ENCODE data around the gene SLC30A7.

GRCh38 chr1:101027194-101027772, 131.4 kb downstream of the SLC30A7 start:
- TF ChIP-seq, protein P1, sequence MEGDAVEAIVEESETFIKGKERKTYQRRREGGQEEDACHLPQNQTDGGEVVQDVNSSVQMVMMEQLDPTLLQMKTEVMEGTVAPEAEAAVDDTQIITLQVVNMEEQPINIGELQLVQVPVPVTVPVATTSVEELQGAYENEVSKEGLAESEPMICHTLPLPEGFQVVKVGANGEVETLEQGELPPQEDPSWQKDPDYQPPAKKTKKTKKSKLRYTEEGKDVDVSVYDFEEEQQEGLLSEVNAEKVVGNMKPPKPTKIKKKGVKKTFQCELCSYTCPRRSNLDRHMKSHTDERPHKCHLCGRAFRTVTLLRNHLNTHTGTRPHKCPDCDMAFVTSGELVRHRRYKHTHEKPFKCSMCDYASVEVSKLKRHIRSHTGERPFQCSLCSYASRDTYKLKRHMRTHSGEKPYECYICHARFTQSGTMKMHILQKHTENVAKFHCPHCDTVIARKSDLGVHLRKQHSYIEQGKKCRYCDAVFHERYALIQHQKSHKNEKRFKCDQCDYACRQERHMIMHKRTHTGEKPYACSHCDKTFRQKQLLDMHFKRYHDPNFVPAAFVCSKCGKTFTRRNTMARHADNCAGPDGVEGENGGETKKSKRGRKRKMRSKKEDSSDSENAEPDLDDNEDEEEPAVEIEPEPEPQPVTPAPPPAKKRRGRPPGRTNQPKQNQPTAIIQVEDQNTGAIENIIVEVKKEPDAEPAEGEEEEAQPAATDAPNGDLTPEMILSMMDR (IDR thresholded peaks at IDR 0.05), result no peak
- TF ChIP-seq EZH2 (IDR thresholded peaks at IDR 0.05), result no peak
